ENCODE measurements around the gene GRIN1. TPM values are rescaled to one million over a fixed set of nuclear protein-coding genes. Genes with fewer than 3 reads are reported as not detected.
A peak's percentile ranks its signal among the peaks of the same experiment; 100 is the strongest.

Gene GRIN1
- polyA plus RNA-seq, 3 donors, result not detected

- no peak for DNase-seq (ENCODE audit: low read depth in 3 of 3, low spot score in 2 of 3)
These were observed 35.1 kb downstream of the GRIN1 start for GRCh38 chr9:137173796-137174664.

- DNase-seq (ENCODE audit: low read depth in 3 of 3, low spot score in 2 of 3), result no peak
These were observed 35.9 kb downstream of the GRIN1 start for GRCh38 chr9:137174722-137175293.

- DNase-seq (ENCODE audit: low read depth in 3 of 3, low spot score in 2 of 3), result no peak
These were observed 36.5 kb downstream of the GRIN1 start for GRCh38 chr9:137175345-137175961.

DNA sequence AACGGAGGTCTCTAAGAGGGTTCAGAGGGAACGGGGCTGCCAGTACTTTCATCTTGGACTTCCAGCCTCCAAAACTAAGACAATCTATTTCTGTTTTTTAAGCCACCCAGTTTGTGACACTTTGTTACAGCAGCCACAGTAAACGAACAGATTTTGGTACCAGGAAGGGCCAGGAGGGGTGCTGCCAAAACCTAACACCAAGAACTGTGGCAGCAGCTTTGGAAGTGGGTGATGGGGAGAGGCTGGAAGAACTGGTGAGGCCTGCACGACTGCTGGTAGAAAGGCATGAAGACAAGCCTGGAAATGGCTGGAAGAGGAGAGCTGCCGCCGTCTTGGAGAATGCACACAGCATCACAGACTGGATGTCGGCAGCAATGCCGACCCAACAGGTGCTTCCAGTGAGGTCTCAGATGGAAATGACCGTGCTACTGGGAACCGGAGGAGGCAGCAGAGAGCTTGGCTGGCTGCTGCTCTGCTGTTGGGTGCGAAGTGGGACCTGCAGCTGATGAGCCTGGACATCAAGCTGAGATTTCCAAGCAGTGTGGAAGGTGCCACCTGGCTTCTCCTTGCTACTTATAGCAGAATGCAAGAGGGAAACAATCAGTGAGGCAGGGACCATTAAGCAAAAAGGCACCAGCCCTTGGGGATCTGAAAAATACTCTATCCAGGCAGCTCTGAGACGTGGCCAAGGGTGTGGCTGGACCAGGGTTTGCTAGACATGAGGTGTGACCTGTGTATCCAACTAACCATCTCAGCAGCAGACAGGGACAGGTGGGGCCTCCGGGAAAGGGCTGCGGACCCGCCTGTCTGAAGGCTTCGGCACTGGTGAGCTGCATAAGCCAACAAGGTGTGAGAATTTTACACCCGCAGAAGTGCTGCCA, 37.6 kb downstream of the GRIN1 start:
- DNase-seq (ENCODE audit: low read depth in 3 of 3, low spot score in 2 of 3), result no peak

DNA sequence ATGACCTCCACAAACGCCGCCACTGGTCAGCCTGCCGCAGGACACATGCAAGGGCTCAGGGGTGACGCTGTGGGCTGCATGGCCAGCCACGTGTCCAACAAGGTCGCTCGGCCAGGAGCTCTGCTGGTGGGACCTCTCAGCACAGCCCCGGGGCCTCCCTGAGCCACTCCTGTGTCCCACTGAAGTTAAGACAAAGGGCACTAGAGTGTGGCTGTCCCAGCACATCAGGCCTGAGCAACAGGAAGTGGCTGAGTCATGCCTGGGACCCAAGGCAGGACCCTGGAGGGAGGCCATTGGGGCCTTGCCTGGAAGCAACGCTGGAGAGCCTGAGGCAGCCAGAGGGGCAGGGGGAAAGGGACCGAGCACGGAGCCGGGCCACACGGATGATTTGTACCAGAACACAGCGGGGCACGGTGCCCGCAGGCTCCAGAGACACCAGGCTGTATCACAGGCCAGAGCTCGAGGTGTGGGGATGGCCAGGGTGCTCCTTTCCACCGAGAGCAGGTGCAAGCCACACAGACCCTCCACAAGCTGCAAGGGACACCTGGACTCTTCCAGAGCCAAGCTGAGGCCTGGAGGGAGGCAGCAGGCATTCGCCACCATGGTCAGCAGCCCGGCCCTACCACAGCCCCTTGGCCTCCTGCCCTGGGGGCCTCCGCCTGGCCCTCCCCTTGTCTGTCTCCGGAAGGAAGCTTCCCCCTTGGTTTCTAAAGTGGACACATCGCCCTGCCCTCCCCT, 39.4 kb downstream of the GRIN1 start:
- DNase-seq (ENCODE audit: low read depth in 3 of 3, low spot score in 2 of 3), result no peak

DNA sequence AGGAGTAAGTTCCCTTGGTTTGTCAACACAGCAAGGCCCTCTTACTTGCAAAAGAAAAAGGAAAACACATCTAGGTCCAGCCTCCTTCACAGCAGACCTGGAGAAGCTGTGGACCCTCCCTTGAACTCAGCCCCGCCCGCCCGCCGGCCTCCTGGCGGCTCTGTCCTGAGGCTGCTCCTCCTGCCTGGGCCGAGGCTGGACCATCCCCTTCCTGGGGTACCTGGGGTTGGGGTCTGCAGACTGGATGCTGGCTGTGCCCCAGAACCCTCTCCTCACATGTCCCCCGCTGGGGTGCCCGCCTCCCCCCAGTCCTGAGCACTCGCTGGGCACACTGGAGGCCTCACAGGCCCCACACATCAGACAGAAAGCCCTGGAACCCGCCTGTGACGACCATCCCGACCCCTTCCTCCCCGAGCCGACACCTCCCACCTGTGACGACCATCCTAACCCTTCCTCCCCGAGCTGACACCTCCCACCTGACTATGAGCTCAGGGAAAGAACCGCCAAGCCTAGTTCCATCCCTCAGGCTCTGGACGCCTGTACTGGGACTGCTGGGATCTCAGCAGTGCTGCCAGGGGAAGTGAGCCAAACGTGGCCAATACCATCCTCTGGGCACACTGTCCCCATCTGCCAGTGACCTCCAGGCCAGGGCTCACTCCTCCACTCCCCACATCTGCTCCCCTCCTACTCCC, 40.1 kb downstream of the GRIN1 start:
- DNase-seq (ENCODE audit: low read depth in 3 of 3, low spot score in 2 of 3), result no peak

GRCh38 chr9:137179761-137180160, 40.8 kb downstream of the GRIN1 start:
- DNase-seq (ENCODE audit: low read depth in 3 of 3, low spot score in 2 of 3), result no peak

- DNase-seq (ENCODE audit: low read depth in 3 of 3, low spot score in 2 of 3), result no peak
These were observed 41.5 kb downstream of the GRIN1 start for GRCh38 chr9:137180491-137180890.

DNA sequence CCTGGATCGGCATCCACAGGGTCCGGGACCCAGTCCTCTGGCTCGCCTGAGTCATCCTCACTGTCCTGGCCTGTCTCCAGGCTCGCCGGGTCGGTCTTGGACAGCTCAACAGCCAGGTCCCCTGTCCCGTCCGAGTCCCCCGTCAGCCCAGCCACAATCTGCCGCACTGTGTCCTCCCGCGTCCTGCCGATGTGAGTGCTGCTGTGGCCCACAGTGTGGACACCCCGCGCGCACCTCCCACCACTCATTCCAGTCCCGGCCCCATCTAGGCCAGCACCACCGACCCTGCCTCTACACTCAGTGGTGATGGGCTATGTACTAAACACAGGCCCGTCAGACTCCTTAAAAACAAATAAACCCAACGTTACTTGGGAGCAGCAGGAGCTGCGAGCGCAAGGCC, 42.7 kb downstream of the GRIN1 start:
- DNase-seq (ENCODE audit: low read depth in 3 of 3, low spot score in 2 of 3), result no peak

DNA sequence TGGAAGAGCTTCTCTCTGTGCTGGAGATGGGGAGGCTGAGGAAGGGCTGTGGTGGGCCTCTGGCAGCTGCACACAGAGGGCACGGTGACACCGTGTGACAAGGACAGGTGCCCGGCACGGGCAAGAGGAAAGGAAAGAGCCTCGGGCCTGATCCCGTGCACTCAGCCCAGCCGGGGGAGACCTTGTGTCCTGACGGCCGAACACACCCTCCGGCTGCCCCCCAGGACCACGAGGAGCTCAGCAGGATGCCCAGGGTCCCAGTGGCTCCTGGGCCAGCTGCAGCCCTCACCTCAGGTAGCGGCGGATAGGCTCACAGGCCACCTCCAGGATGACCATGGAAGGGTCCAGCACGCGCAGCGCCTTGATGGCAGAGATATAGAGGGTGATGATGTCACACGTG, 43.9 kb downstream of the GRIN1 start:
- DNase-seq (ENCODE audit: low read depth in 3 of 3, low spot score in 2 of 3), result no peak

DNA sequence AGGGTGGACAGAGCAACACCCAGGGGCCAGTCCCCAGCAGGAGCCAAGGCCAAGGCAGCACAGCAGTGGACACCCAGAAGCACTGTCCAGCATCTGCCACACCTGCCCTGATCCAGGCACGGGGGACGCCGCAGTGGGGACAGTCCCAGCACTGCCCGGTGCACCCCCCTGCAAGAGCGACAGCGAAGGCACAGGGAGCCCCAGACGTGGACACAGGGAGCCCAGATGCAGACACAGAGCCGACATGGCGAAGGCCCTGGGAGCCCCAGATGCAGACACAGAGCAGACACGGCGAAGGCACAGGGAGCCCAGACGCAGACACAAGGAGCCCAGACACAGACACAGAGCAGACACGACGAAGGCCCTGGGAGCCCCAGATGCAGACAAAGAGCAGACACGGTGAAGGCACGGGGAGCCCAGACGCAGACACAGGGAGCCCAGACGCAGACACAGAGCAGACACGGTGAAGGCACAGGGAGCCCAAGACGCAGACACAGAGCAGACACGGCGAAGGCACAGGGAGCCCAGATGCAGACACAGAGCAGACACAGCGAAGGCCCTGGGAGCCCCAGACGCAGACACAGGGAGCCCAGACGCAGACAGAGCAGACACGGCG, 45.1 kb downstream of the GRIN1 start:
- DNase-seq (ENCODE audit: low read depth in 3 of 3, low spot score in 2 of 3), result no peak

DNA sequence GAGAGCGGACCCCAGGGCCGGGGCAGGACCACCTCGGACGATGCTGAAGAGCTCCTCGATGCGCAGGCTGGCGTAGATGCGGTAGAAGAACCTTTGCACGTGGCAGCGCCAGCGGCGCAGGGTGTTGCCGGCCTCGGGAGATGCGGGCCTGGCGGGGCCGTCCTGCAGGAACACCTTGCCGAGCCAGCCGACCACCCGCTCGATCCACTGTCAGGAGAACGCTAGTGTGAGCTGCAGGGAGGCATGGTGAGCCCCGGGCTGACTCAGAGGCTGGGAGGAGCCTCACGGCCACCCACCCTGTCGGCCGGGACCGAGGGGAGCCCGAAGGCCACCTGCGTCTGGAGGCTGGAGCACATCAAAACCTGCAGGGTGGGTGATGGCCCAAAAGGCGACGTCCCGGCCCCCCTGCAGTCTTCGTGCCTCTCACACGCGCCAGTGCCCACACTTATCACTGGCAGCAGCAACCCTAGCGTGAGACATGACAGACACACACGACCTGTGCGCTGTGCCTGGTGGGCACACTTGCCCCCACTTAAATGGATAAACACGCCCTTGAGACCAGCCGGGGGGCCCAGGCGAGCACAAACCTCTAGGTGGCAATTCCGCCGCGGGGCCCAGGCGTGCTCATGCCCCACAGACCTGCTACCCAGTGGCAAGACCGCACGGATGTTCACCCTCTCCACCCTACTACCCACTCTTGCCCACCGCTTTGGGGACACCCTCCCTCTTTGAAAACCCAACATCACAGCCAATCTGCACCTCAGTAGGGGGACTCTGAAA, 46.1 kb downstream of the GRIN1 start:
- no peak for DNase-seq (ENCODE audit: low read depth in 3 of 3, low spot score in 2 of 3)

DNA sequence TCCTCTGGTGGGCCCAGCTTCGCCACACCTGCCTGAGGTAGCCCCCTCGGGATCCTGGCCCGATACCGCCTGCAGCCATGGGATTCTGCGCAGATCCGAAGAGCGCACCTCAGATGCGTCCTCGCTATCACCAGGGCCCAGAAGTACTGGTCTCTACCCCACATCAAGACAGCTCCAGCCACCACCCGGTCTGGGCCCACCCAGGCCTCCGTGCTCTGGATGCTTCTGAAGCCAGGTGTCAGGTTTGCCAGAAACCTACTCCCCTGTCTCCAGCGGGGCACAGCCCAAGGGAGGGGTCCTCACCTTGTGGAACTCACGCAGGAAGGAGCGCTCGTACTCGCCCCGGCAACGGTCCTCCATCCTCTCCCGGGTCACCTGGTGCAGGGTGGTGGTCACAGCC, 47.0 kb downstream of the GRIN1 start:
- DNase-seq (ENCODE audit: low read depth in 3 of 3, low spot score in 2 of 3), result no peak

GRCh38 chr9:137186385-137186784, 47.4 kb downstream of the GRIN1 start:
- DNase-seq (ENCODE audit: low read depth in 3 of 3, low spot score in 2 of 3), result no peak

GRCh38 chr9:137187386-137187785, 48.4 kb downstream of the GRIN1 start:
- no peak for DNase-seq (ENCODE audit: low read depth in 3 of 3, low spot score in 2 of 3)

DNA sequence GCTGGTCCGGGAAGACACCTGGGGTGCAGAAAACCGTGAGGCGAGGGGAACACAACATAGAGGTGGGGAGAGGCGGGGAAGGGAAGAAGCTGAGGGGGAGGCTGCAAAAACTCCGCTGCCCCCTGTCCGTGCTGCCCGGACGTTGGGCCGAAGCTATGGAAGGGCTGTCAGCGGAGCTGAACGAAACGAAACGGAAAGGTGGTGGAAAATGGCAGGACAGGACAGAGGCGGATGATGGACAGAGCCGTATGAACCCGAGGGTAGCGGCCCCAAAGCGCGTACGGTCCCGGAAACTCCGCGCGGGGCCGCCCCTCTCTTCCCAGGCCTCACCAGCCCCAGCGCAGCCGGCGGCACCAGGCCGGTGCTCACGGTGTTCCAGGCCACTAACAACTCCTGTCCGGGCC, 49.1 kb downstream of the GRIN1 start:
- DNase-seq (ENCODE audit: low read depth in 3 of 3, low spot score in 2 of 3), result no peak

- DNase-seq (ENCODE audit: low read depth in 3 of 3, low spot score in 2 of 3), result peak; percentile 87 to 91 (median 90)
These were observed 49.7 kb downstream of the GRIN1 start, which contains the start of the genes ANAPC2 and SSNA1 for GRCh38 chr9:137188490-137189296. ANAPC2 (minus strand) TSS chr9:137188560; CDS start chr9:137188532, 28 bp downstream. SSNA1 (plus strand) TSS chr9:137188676; CDS start chr9:137188727, 51 bp downstream.

Data from right renal cortex interstitium (tissue), 3 donors.